Skeletal muscle tissue (tissue), 4 donors: ENCODE data around the gene DPP6. TPM values are rescaled to one million over a fixed set of nuclear protein-coding genes. Genes with fewer than 3 reads are reported as not detected.

Experiments
- H3K27ac ChIP-seq: one replicate; pipeline ENCODE4 v1.7.0; 2013; ENCODE audit warnings: mild to moderate bottlenecking, low read depth, low read length, inconsistent platforms
- H3K27me3 ChIP-seq, 3 donors: one replicate each; pipeline ENCODE4 v1.7.0; 2013; ENCODE audit warnings: low read length in 3 of 3; ENCODE audit not compliant: control insufficient read depth in 3 of 3, insufficient read depth in 3 of 3
- H3K36me3 ChIP-seq, 3 donors: one replicate each; pipeline ENCODE4 v1.7.0; 2013; ENCODE audit warnings: low read length in 3 of 3; ENCODE audit not compliant: control insufficient read depth in 3 of 3, insufficient read depth in 3 of 3
- H3K4me1 ChIP-seq, 3 donors: one replicate each; pipeline ENCODE4 v1.7.0; 2013; ENCODE audit warnings: low read length in 3 of 3, mild to moderate bottlenecking in 3 of 3; ENCODE audit not compliant: control insufficient read depth in 3 of 3, insufficient read depth in 3 of 3
- H3K4me3 ChIP-seq, 3 donors: one replicate each; pipeline ENCODE4 v1.7.0; 2013; ENCODE audit warnings: low read length in 3 of 3
- H3K9ac ChIP-seq, 3 donors: one replicate each; pipeline ENCODE4 v1.7.0; 2013; ENCODE audit warnings: low read length in 3 of 3, mild to moderate bottlenecking in 3 of 3, moderate library complexity in 2 of 3, low read depth in 1 of 3
- H3K9me3 ChIP-seq, 3 donors: one replicate each; pipeline ENCODE4 v1.7.0; 2013; ENCODE audit warnings: low read length in 3 of 3; ENCODE audit not compliant: control insufficient read depth in 3 of 3
- total RNA-seq: library from RNA; depleted of rRNA; stranded (reverse); fragments of >200 nt; gene quantifications from one replicate; pipeline ENCODE4 v1.2.3, GENCODE V29; 2014
- donor health status: Osteomylitis.

The DPP6 gene
- total RNA-seq, 1 donor from 2014 or later = 4.2 TPM

DNA sequence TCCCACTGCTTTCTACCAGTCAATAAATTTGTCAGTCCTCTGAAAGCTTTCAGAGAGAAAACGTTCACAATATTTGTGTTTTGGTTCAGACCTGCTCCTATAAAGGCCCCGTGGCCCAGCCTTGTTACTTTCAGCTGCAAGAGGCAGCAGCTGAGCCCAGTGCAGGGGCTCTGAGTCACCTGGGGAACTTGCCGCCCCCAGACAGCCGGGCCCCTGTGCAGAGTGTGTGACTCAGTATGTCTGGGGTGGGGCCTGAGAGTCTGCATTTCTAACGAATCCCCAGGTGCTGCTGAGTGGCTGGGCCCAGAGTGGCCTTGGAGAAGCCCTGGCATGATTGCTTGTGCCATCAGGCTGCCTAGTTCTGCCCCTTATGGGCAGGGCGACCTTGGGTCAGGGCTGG lies 647.2 kb downstream of the DPP6 start:
- H3K27ac ChIP-seq = no peak overlapping the region
- no peaks in the 10 kb centered on the region for H3K36me3 ChIP-seq
- no peaks in the 10 kb centered on the region for H3K4me1 ChIP-seq
- no peak overlapping the region for H3K4me3 ChIP-seq
- H3K9ac ChIP-seq = no peak overlapping the region
- H3K9me3 ChIP-seq = no peaks in the 10 kb centered on the region
- no peaks in the 10 kb centered on the region for H3K27me3 ChIP-seq

DNA sequence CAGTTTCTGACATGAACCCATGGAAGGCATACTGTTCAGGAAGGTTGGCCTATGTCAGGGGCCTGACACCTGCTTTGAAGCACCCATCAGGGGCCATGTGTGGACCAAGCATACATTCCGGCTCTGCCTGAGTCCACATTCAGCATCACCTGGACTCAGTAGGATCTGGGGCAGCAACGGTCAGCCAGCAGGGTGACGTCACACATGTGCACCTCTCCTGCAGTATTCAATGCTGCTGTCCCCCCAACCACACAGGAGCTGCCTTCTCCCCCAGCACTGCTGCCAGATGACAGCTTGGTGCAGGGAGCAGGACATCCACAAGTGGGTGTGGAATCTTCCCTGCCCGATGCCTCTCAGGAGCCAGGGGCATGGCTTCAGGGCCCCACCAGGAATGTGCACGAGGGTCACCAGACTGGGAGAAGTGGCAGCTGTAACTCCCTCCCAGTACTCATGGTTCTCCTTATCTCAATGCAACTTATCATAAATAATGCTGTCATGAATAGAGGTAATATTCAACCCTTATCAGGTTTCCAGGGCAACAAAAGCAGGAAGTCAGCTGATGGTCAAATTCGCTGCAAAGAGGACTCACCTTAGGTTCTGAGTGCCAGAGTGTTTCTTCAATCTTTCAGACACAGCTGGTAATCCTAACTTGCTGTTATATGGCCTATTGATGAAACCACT lies 657.8 kb downstream of the DPP6 start:
- H3K27ac ChIP-seq = no peak overlapping the region
- H3K9me3 ChIP-seq = peaks cover 0 to 7% (median 3%) of the 10 kb centered on the region in 3 donors
- no peaks in the 10 kb centered on the region for H3K4me1 ChIP-seq
- H3K27me3 ChIP-seq = no peaks in the 10 kb centered on the region
- H3K9ac ChIP-seq = no peak overlapping the region
- H3K4me3 ChIP-seq = no peak overlapping the region
- no peaks in the 10 kb centered on the region for H3K36me3 ChIP-seq

DNA sequence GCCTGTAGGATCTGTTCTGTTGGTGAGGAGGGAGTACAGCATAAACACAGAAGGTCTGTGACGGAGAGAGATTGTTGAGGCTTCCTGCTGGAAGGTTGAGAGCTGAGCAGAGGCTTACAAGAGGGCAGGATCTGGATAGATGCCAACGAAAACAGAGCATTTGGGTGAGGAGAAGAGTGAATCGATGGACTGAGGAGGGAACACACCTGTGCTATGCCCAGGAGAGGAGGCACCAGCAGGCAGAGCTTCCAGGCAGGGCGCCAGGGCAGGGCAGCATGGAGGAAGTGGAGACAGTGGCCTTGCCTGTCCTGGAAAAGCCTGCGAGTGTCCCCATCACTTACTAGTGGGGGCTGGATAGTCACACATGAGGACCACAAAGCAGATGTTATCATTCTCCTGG lies 667.8 kb downstream of the DPP6 start:
- no peak overlapping the region for H3K4me3 ChIP-seq
- no peak overlapping the region for H3K27ac ChIP-seq
- no peaks in the 10 kb centered on the region for H3K36me3 ChIP-seq
- no peaks in the 10 kb centered on the region for H3K4me1 ChIP-seq
- H3K27me3 ChIP-seq = peaks cover 0 to 2% (median 0%) of the 10 kb centered on the region in 3 donors
- H3K9me3 ChIP-seq = no peaks in the 10 kb centered on the region
- no peak overlapping the region for H3K9ac ChIP-seq

DNA sequence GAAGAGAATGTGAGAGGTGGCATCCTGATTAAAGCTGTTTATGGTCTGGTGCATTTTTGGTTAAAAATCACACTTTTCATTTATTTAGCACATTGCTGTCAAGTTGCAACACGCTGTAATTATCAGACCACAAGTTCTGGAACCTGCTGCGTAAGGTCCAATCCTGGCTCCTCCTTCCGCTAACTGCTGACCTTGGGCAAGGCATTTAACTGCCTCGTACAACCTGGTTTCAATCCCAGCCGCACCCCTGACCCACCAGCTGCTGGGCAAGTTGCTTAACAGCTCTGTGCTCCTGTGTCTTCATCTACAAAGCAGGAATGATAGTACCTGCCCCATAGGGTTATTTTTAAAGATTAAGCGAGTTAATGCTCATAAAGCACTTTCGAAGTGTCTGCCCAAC lies 668.9 kb downstream of the DPP6 start:
- Histone ChIP-seq H3K9me3 (no peaks in the 10 kb centered on the region), H3K27me3 (peaks cover 0 to 2% (median 0%) of the 10 kb centered on the region in 3 donors), H3K4me3 (no peak overlapping the region), H3K4me1 (no peaks in the 10 kb centered on the region), H3K9ac (no peak overlapping the region), H3K36me3 (no peaks in the 10 kb centered on the region), H3K27ac (no peak overlapping the region)

- Histone ChIP-seq H3K27me3 (no peaks in the 10 kb centered on the region), H3K36me3 (no peaks in the 10 kb centered on the region), H3K9ac (no peak overlapping the region), H3K4me1 (no peaks in the 10 kb centered on the region), H3K27ac (no peak overlapping the region), H3K9me3 (no peaks in the 10 kb centered on the region), H3K4me3 (no peak overlapping the region)
These were observed 674.2 kb downstream of the DPP6 start for GRCh38 chr7:154726368-154726767.

- Histone ChIP-seq H3K36me3 (no peaks in the 10 kb centered on the region), H3K27ac (no peak overlapping the region), H3K9me3 (no peaks in the 10 kb centered on the region), H3K27me3 (no peaks in the 10 kb centered on the region), H3K4me1 (no peaks in the 10 kb centered on the region), H3K4me3 (no peak overlapping the region), H3K9ac (no peak overlapping the region)
These were observed 676.9 kb downstream of the DPP6 start for GRCh38 chr7:154729056-154729455.

GRCh38 chr7:154735766-154736165 lies 683.6 kb downstream of the DPP6 start:
- Histone ChIP-seq H3K27ac (no peak overlapping the region), H3K27me3 (no peaks in the 10 kb centered on the region), H3K9me3 (no peaks in the 10 kb centered on the region), H3K36me3 (no peaks in the 10 kb centered on the region), H3K4me1 (no peaks in the 10 kb centered on the region), H3K4me3 (no peak overlapping the region), H3K9ac (no peak overlapping the region)

GRCh38 chr7:154736389-154736788 lies 684.2 kb downstream of the DPP6 start:
- Histone ChIP-seq H3K36me3 (no peaks in the 10 kb centered on the region), H3K27ac (no peak overlapping the region), H3K4me1 (no peaks in the 10 kb centered on the region), H3K9me3 (no peaks in the 10 kb centered on the region), H3K4me3 (no peak overlapping the region), H3K9ac (no peak overlapping the region), H3K27me3 (no peaks in the 10 kb centered on the region)

DNA sequence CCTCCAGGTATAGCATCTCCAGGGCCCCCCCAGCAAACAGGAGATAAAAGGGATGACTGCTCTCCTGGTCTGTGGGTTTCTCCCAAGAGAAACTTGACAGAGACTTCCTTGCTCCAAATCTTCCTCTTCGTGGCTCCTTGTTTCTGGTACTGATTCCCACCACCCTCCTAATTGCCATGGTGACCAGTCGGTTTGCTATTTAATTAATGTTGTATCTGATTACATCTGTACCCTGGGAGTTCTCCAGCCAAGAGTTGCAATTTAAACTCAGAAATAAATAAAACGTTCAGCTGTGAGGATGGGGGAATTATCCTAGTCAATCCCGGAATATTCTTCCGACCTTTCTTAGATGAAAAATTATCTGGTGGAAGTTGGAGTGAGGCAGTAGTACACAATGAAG lies 686.0 kb downstream of the DPP6 start:
- Histone ChIP-seq H3K4me1 (no peaks in the 10 kb centered on the region), H3K9ac (no peak overlapping the region), H3K4me3 (no peak overlapping the region), H3K27ac (no peak overlapping the region), H3K9me3 (no peaks in the 10 kb centered on the region), H3K27me3 (peaks cover 0 to 4% (median 0%) of the 10 kb centered on the region in 3 donors), H3K36me3 (no peaks in the 10 kb centered on the region)

- H3K36me3 ChIP-seq = no peaks in the 10 kb centered on the region
- H3K27ac ChIP-seq = no peak overlapping the region
- H3K4me3 ChIP-seq = no peak overlapping the region
- no peaks in the 10 kb centered on the region for H3K9me3 ChIP-seq
- no peak overlapping the region for H3K9ac ChIP-seq
- H3K4me1 ChIP-seq = no peaks in the 10 kb centered on the region
- peaks cover 0 to 4% (median 0%) of the 10 kb centered on the region in 3 donors for H3K27me3 ChIP-seq
These were observed 688.9 kb downstream of the DPP6 start for GRCh38 chr7:154741131-154741530.
